SK-N-SH (cell line): ENCODE measurements around the gene EXOSC2. TPM values are rescaled to one million over a fixed set of nuclear protein-coding genes. Genes with fewer than 3 reads are reported as not detected.

Experiments
- CTCF ChIA-PET: fragments of 300-600, 350-600 bp; formaldehyde crosslinking; extraction: SDS; loops from one replicate; lab custom pipeline; 2021; lab: Yijun Ruan, JAX
- POLR2A ChIA-PET: fragments of 350-600 bp; sonication (Branson Sonifier 250); formaldehyde crosslinking; extraction: SDS; loops from one replicate; lab custom pipeline; 2020; ENCODE audit warnings: antibody characterized with exemption, inconsistent platforms; lab: Yijun Ruan, JAX
- DNase-seq: peaks from one replicate; pipeline ENCODE4 v3.0.0; 2012
- H2AFZ ChIP-seq: fragments of 200-600 bp; sonication (generic); 2 replicates; pipeline ENCODE4 v1.8.1; 2016; ENCODE audit warnings: antibody characterized with exemption, mild to moderate bottlenecking, low read depth
- H3F3A ChIP-seq: fragments of 200-600 bp; sonication (generic); replicated peaks from 2 replicates; pipeline ENCODE3; 2016; ENCODE audit warnings: antibody characterized with exemption, mild to moderate bottlenecking; ENCODE audit not compliant: insufficient read depth
- H3K27ac ChIP-seq, 2 experiments: fragments of 200-500 bp in 1 of 2; fragments of 200-600 bp in 1 of 2; sonication (Bioruptor generic) in 1 of 2; sonication (generic), shearing (Covaris generic) in 1 of 2; 2 replicates each; pipeline versions ENCODE4 v1.5.1 to v1.6.1; 2014 to 2016; ENCODE audit warnings: low read depth in 2 of 2, inconsistent platforms in 1 of 2, low read length in 1 of 2, mild to moderate bottlenecking in 1 of 2, mixed read lengths in 1 of 2
- H3K27me3 ChIP-seq: fragments of 200-600 bp; sonication (generic), shearing (Covaris generic); 2 replicates; pipeline ENCODE4 v1.6.1; 2016; ENCODE audit warnings: mixed run types; ENCODE audit not compliant: insufficient read depth
- H3K36me3 ChIP-seq, 2 experiments: fragments of 200-500 bp in 1 of 2; fragments of 200-600 bp in 1 of 2; sonication (Bioruptor generic) in 1 of 2; sonication (generic) in 1 of 2; replicated peaks in 1 of 2; 2 replicates each; pipeline versions ENCODE3 to v1.5.1; 2014 to 2016; ENCODE audit warnings: low read length in 1 of 2, mild to moderate bottlenecking in 1 of 2; ENCODE audit not compliant: insufficient read depth in 2 of 2, control insufficient read depth in 1 of 2
- H3K4me1 ChIP-seq, 2 experiments: fragments of 200-500 bp in 1 of 2; fragments of 200-600 bp in 1 of 2; sonication (Bioruptor generic) in 1 of 2; sonication (generic), shearing (Covaris generic) in 1 of 2; 2 replicates each; pipeline versions ENCODE4 v1.5.1 to v1.6.1; 2014 to 2016; ENCODE audit warnings: low read depth in 1 of 2, low read length in 1 of 2, mixed run types in 1 of 2; ENCODE audit not compliant: insufficient read depth in 2 of 2, control insufficient read depth in 1 of 2
- H3K4me2 ChIP-seq: fragments of 200-600 bp; sonication (generic), shearing (Covaris generic); 2 replicates; pipeline ENCODE4 v1.6.1; 2017; ENCODE audit warnings: mixed run types
- H3K4me3 ChIP-seq, 2 experiments: fragments of 200-500 bp in 1 of 2; fragments of 200-600 bp in 1 of 2; sonication (Bioruptor generic) in 1 of 2; sonication (generic), shearing (Covaris generic) in 1 of 2; 2 replicates each; pipeline versions ENCODE4 v1.5.1 to v1.8.1; 2014 to 2016; ENCODE audit warnings: low read depth in 2 of 2, inconsistent platforms in 1 of 2, low read length in 1 of 2, mild to moderate bottlenecking in 1 of 2, mixed read lengths in 1 of 2, moderate library complexity in 1 of 2
- H3K79me2 ChIP-seq: fragments of 200-600 bp; sonication (generic); 2 replicates; pipeline ENCODE4 v1.8.1; 2017; ENCODE audit warnings: mild to moderate bottlenecking; ENCODE audit not compliant: insufficient read depth
- H3K9ac ChIP-seq: fragments of 200-600 bp; sonication (generic); 2 replicates; pipeline ENCODE4 v1.6.1; 2017; ENCODE audit warnings: mixed run types
- H3K9me2 ChIP-seq: fragments of 200-600 bp; sonication (generic); 2 replicates; pipeline ENCODE4 v1.6.1; 2017; ENCODE audit warnings: mixed run types
- H3K9me3 ChIP-seq: fragments of 200-600 bp; sonication (generic); 2 replicates; pipeline ENCODE4 v1.6.1; 2017; ENCODE audit warnings: mixed run types, mild to moderate bottlenecking, moderate library complexity
- H4K20me1 ChIP-seq: fragments of 200-600 bp; sonication (generic); 2 replicates; pipeline ENCODE4 v1.6.1; 2017; ENCODE audit warnings: mild to moderate bottlenecking, mixed run types; ENCODE audit not compliant: insufficient read depth
- ELF1 ChIP-seq: IDR thresholded peaks from 2 replicates; pipeline ENCODE4 v1.4.0; 2012
- EP300 ChIP-seq, 2 experiments: IDR thresholded peaks; 2 replicates each; pipeline versions ENCODE4 v1.4.0 to v1.6.1; 2012; ENCODE audit warnings: borderline replicate concordance in 1 of 2, low read depth in 1 of 2, low read length in 1 of 2
- FOSL2 ChIP-seq: IDR thresholded peaks from 2 replicates; pipeline ENCODE4 v1.4.0; 2012; ENCODE audit warnings: low read depth, mild to moderate bottlenecking, moderate library complexity, borderline replicate concordance
- FOXJ3 ChIP-seq: sonication (generic); formaldehyde crosslinking; IDR thresholded peaks from 2 replicates; pipeline ENCODE4 v1.5.1; 2020; ENCODE audit warnings: mild to moderate bottlenecking, missing genetic modification reagents
- GABPA ChIP-seq: IDR thresholded peaks from 2 replicates; pipeline ENCODE4 v1.4.0; 2012; ENCODE audit warnings: low read depth, mild to moderate bottlenecking
- GATA2 ChIP-seq: sonication (generic); formaldehyde crosslinking; IDR thresholded peaks from 2 replicates; pipeline ENCODE4 v1.5.0; 2020; ENCODE audit warnings: mild to moderate bottlenecking, missing genetic modification reagents
- IRF3 ChIP-seq: fragments of 150-350 bp; IDR thresholded peaks from 2 replicates; pipeline ENCODE4 v1.6.1; 2016; ENCODE audit warnings: mild to moderate bottlenecking, low read depth, low read length
- NFIC ChIP-seq: IDR thresholded peaks from 2 replicates; pipeline ENCODE4 v1.4.0; 2012; ENCODE audit warnings: borderline replicate concordance
- NRF1 ChIP-seq: IDR thresholded peaks from 2 replicates; pipeline ENCODE4 v1.6.1; 2012; ENCODE audit warnings: low read depth, mild to moderate bottlenecking, low read length
- POLR2AphosphoS5 ChIP-seq: IDR thresholded peaks from 2 replicates; pipeline ENCODE4 v1.6.1; 2012; ENCODE audit warnings: low read depth, low read length
- RAD21 ChIP-seq: IDR thresholded peaks from 2 replicates; pipeline ENCODE4 v1.6.1; 2012; ENCODE audit warnings: mild to moderate bottlenecking, low read length
- RCOR1 ChIP-seq: fragments of 150-350 bp; IDR thresholded peaks from 2 replicates; pipeline ENCODE4 v1.6.1; 2017; ENCODE audit warnings: antibody characterized with exemption, low read length
- TAF1 ChIP-seq: IDR thresholded peaks from 2 replicates; pipeline ENCODE4 v1.6.1; 2012; ENCODE audit warnings: low read depth, mild to moderate bottlenecking, low read length, moderate library complexity, borderline replicate concordance
- TCF12 ChIP-seq: IDR thresholded peaks from 2 replicates; pipeline ENCODE4 v1.4.0; 2012
- TEAD4 ChIP-seq: IDR thresholded peaks from 2 replicates; pipeline ENCODE4 v1.4.0; 2012; ENCODE audit warnings: mild to moderate bottlenecking, borderline replicate concordance; ENCODE audit not compliant: insufficient read depth
- YY1 ChIP-seq: IDR thresholded peaks from 2 replicates; pipeline ENCODE4 v1.4.0; 2012; ENCODE audit warnings: low read depth, mild to moderate bottlenecking
- ZBTB33 ChIP-seq: IDR thresholded peaks from 2 replicates; pipeline ENCODE4 v1.4.0; 2012; ENCODE audit warnings: low read depth, borderline replicate concordance
- WGBS: methylation state at CpG from one replicate; pipeline ENCODE4 v1.1.6; 2017; ENCODE audit warnings: low lambda C conversion rate; 5-methylcytosine and 5-hydroxymethylcytosine counted together
- polyA plus RNA-seq, 3 experiments: library from polyadenylated mRNA; depleted of rRNA; stranded (reverse); fragments of >200 nt; gene quantifications; 2 replicates each; pipeline ENCODE4 v1.2.3, GENCODE V29; 2012
- TF ChIP-seq, protein P1 (sequence below): IDR thresholded peaks from 2 replicates; pipeline ENCODE4 v1.6.1; 2012; ENCODE audit warnings: mild to moderate bottlenecking, low read depth, low read length, moderate library complexity
- TF ChIP-seq, protein P2 (sequence below): IDR thresholded peaks from 2 replicates; pipeline ENCODE4 v1.4.0; 2012; ENCODE audit warnings: low read depth, borderline replicate concordance
- TF ChIP-seq, protein P3 (sequence below): fragments of 200-600 bp; sonication (generic); IDR thresholded peaks from 2 replicates; pipeline ENCODE4 v1.6.1; 2017; ENCODE audit warnings: antibody characterized with exemption, mild to moderate bottlenecking, moderate library complexity

The EXOSC2 gene, protein sequence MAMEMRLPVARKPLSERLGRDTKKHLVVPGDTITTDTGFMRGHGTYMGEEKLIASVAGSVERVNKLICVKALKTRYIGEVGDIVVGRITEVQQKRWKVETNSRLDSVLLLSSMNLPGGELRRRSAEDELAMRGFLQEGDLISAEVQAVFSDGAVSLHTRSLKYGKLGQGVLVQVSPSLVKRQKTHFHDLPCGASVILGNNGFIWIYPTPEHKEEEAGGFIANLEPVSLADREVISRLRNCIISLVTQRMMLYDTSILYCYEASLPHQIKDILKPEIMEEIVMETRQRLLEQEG
- 28.7 and 36.8 TPM in 2 replicates for polyA plus RNA-seq (2012; rRNA removed)
- 30.8 and 32.4 TPM in 2 replicates for polyA plus RNA-seq (2012; cell fraction: cytosol; rRNA removed)
- 46.6 and 64.0 TPM in 2 replicates for polyA plus RNA-seq (2012; cell fraction: nucleus; rRNA removed)

DNA sequence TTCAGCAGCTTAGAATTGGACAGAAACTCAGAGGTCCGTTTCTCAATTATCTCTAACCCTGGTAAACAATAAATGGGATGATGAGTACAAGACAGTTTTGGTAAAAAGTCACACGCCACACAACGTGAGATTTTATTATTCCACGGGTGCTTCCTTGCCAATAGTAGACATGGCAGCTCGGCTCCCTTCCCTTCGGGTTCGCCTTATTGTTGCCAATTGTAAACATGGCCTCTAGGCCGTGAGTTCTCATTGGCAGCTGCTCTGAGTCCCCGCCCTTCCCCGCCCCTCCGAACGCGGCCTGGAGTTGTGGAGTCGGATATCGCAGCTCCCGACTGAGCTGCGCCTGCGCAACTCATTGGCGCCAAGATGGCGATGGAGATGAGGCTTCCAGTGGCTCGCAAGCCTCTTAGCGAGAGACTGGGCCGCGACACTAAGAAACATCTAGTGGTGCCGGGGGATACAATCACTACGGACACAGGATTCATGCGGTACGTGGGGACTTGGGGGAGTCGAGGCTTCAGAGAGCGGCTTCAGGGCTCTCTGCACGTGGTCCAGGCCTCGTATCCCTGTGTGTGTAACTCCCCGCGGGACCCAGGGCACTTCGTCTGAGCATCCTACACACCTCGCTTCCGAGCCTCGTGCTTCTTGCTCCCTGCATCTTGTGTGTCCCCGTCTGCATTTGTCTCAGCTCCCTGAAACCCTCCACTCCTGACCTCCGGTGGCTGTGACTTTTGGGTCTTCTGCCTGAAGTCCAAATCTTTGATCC lies at the start of gene EXOSC2:
TSS of gene EXOSC2 (plus strand) at position 355 of the 766 bp plus-strand sequence. CDS start at position 367, 12 bp downstream.
- Histone ChIP-seq H3K36me3 (peaks cover 11 to 15% of the 10 kb centered on the region in 2 experiments), H3K79me2 (peaks cover 35% of the 10 kb centered on the region), H3K27ac (peak within 1 kb of the TSS; percentile 23 to 74; a peak in 3 of 4 replicates), H3K27me3 (no peaks in the 10 kb centered on the region), H3K9me3 (no peaks in the 10 kb centered on the region), H3K4me3 (peak within 1 kb of the TSS; percentile 70 to 76), H3K9ac (peak within 1 kb of the TSS; percentile 81), H3K9me2 (no peaks in the 10 kb centered on the region), H2AFZ (peak within 1 kb of the TSS; percentile 94), H4K20me1 (no peaks in the 10 kb centered on the region; the same call in none of the 2 replicates), H3K4me1 (peaks cover 0 to 22% of the 10 kb centered on the region in 2 experiments; a peak in 1 of 4 replicates), H3F3A (peaks cover 19% of the 10 kb centered on the region), H3K4me2 (peak within 1 kb of the TSS; percentile 83)
- WGBS, result under 1% methylated on average over 21 of the region's 40 CpGs
- POLR2A ChIA-PET, result interaction anchor here (0.5 to 1.5 kb wide), 5 partner anchors 9 to 344 kb away, joined by 3 to 4 read pairs (median 3); no protein-coding TSS in a partner anchor
- peak; percentile 95 for DNase-seq
- CTCF ChIA-PET, result interaction anchor here (0.7 to 10.5 kb wide), 8 partner anchors 9 to 353 kb away, joined by 3 to 58 read pairs (median 4); no protein-coding TSS in a partner anchor
- 0 out of 2 replicates have a peak, but pooled peaks have one; percentile 19 for TF ChIP-seq GABPA
- no peak for TF ChIP-seq NFIC
- 0 out of 2 replicates have a peak, but pooled peaks have one; percentile 6 for TF ChIP-seq FOXJ3 (CRISPR knock-in tag)
- no peak for TF ChIP-seq ELF1
- no peak for TF ChIP-seq TEAD4
- TF ChIP-seq, protein P1, sequence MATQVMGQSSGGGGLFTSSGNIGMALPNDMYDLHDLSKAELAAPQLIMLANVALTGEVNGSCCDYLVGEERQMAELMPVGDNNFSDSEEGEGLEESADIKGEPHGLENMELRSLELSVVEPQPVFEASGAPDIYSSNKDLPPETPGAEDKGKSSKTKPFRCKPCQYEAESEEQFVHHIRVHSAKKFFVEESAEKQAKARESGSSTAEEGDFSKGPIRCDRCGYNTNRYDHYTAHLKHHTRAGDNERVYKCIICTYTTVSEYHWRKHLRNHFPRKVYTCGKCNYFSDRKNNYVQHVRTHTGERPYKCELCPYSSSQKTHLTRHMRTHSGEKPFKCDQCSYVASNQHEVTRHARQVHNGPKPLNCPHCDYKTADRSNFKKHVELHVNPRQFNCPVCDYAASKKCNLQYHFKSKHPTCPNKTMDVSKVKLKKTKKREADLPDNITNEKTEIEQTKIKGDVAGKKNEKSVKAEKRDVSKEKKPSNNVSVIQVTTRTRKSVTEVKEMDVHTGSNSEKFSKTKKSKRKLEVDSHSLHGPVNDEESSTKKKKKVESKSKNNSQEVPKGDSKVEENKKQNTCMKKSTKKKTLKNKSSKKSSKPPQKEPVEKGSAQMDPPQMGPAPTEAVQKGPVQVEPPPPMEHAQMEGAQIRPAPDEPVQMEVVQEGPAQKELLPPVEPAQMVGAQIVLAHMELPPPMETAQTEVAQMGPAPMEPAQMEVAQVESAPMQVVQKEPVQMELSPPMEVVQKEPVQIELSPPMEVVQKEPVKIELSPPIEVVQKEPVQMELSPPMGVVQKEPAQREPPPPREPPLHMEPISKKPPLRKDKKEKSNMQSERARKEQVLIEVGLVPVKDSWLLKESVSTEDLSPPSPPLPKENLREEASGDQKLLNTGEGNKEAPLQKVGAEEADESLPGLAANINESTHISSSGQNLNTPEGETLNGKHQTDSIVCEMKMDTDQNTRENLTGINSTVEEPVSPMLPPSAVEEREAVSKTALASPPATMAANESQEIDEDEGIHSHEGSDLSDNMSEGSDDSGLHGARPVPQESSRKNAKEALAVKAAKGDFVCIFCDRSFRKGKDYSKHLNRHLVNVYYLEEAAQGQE, result peak; percentile 24; the same call in 1 of the 2 replicates
- no peak; the same call in 1 of the 2 replicates for TF ChIP-seq GATA2 (CRISPR knock-in tag)
- no peak for TF ChIP-seq TCF12
- TF ChIP-seq TAF1, result peak; percentile 96
- no peak for TF ChIP-seq IRF3
- TF ChIP-seq YY1, result peak; percentile 99
- TF ChIP-seq FOSL2, result no peak
- TF ChIP-seq, protein P2, sequence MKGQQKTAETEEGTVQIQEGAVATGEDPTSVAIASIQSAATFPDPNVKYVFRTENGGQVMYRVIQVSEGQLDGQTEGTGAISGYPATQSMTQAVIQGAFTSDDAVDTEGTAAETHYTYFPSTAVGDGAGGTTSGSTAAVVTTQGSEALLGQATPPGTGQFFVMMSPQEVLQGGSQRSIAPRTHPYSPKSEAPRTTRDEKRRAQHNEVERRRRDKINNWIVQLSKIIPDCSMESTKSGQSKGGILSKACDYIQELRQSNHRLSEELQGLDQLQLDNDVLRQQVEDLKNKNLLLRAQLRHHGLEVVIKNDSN, result no peak
- peak; percentile 96 for TF ChIP-seq POLR2AphosphoS5
- TF ChIP-seq RAD21, result no peak
- 0 out of 2 replicates have a peak, but pooled peaks have one; percentile 67 for TF ChIP-seq ZBTB33
- TF ChIP-seq NRF1, result peak; percentile 96
- TF ChIP-seq, protein P3, sequence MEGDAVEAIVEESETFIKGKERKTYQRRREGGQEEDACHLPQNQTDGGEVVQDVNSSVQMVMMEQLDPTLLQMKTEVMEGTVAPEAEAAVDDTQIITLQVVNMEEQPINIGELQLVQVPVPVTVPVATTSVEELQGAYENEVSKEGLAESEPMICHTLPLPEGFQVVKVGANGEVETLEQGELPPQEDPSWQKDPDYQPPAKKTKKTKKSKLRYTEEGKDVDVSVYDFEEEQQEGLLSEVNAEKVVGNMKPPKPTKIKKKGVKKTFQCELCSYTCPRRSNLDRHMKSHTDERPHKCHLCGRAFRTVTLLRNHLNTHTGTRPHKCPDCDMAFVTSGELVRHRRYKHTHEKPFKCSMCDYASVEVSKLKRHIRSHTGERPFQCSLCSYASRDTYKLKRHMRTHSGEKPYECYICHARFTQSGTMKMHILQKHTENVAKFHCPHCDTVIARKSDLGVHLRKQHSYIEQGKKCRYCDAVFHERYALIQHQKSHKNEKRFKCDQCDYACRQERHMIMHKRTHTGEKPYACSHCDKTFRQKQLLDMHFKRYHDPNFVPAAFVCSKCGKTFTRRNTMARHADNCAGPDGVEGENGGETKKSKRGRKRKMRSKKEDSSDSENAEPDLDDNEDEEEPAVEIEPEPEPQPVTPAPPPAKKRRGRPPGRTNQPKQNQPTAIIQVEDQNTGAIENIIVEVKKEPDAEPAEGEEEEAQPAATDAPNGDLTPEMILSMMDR, result no peak
- no peak; the same call in 1 of the 2 replicates for TF ChIP-seq RCOR1
- no peak for TF ChIP-seq EP300 (IDR thresholded peaks at IDR 0.05; ENCODE audit: borderline replicate concordance in 1 of 2, low read depth in 1 of 2, low read length in 1 of 2)
